ENCODE results near the gene SLC5A7. TPM values are rescaled to one million over a fixed set of nuclear protein-coding genes. Genes with fewer than 3 reads are reported as not detected.

The SLC5A7 gene
- total RNA-seq, 1 experiment from 2014 or later = not detected

DNA sequence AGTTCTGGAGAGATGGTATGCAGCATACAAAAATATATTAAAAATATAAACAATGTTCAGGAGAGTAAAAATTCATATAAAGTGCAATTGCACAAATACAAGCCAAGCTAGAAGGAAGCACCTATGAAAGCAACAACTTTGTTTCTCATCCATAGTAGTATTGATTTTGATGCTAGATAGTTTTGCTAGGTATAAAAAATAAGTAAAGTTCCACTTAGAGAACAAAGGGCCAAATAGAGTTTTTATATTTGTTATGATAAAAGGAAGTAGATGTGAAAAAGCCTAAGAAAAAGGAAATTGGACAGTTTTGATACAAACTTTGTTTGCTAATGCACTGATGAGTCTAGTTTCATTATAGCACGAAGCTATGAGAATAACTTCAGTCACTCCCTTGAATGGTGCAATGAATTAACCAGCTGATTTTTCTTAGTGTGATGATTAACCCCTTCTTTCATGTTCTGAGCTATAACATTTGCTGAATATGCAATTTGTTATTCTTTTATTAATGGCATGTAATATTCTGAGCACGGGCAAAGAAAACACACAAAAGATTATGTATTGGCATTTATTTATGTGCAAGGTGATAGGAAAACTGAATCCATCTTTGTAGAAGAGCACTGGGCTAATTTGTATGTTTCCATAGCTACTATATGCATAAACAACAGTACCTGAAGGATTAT lies 24.7 kb downstream of the SLC5A7 start:
- no peak overlapping the region for H3K9ac ChIP-seq (ENCODE audit: low read length)
- DNase-seq (no peak), ATAC-seq (no peak)
- H3F3A ChIP-seq (ENCODE audit: low read length, unreplicated experiment) = no peaks in the 10 kb centered on the region
- CTCF ChIA-PET = interaction anchor here (0.6 kb wide), 1 partner anchor 158 kb away, joined by 3 read pairs; no protein-coding TSS in a partner anchor
- TF ChIP-seq EZH2 (IDR thresholded peaks at IDR 0.05; ENCODE audit: low read length, unreplicated experiment) (no peak), CTCF (conservative IDR thresholded peaks at IDR 0.05; ENCODE audit: low read depth, low read length) (no peak), EZH2phosphoT487 (IDR thresholded peaks at IDR 0.05; ENCODE audit: borderline replicate concordance, low read length) (no peak)
- no peaks in the 10 kb centered on the region for H3K27me3 ChIP-seq (ENCODE audit: low read length)
- POLR2A ChIA-PET (ENCODE audit: unreplicated experiment) = no interaction called here
- BruUV-seq (replicated peaks) = no TSS peak
- H3K4me3 ChIP-seq (ENCODE audit: low read length) = no peak overlapping the region
- no peak overlapping the region for H3K27ac ChIP-seq (ENCODE audit: low read length)
- intact Hi-C loops (cut with micrococcal nuclease) = no loop called here
- no peak overlapping the region for H3K4me2 ChIP-seq (ENCODE audit: low read length)
- H3K36me3 ChIP-seq (ENCODE audit: low read depth, low read length) = no peaks in the 10 kb centered on the region
- no peaks in the 10 kb centered on the region for H3K9me3 ChIP-seq (ENCODE audit: low read length)
- no peaks in the 10 kb centered on the region for H3K79me2 ChIP-seq (ENCODE audit: low read length)
- H2AFZ ChIP-seq (ENCODE audit: low read length) = no peak overlapping the region
- no peaks in the 10 kb centered on the region for H3K4me1 ChIP-seq (ENCODE audit: insufficient read depth, low read length)
- H4K20me1 ChIP-seq (ENCODE audit: low read length) = no peaks in the 10 kb centered on the region
- H3K9me2 ChIP-seq (replicated peaks; ENCODE audit: low read length) = no peaks in the 10 kb centered on the region

GRCh38 chr2:108013305-108013704 lies 27.0 kb downstream of the SLC5A7 start:
- Histone ChIP-seq H3K79me2 (ENCODE audit: low read length) (no peaks in the 10 kb centered on the region), H3K9ac (ENCODE audit: low read length) (no peak overlapping the region), H3K9me2 (replicated peaks; ENCODE audit: low read length) (no peaks in the 10 kb centered on the region), H3K27ac (ENCODE audit: low read length) (no peak overlapping the region), H3K9me3 (ENCODE audit: low read length) (no peaks in the 10 kb centered on the region), H3K4me1 (ENCODE audit: insufficient read depth, low read length) (no peaks in the 10 kb centered on the region), H2AFZ (ENCODE audit: low read length) (no peak overlapping the region), H3K27me3 (ENCODE audit: low read length) (no peaks in the 10 kb centered on the region), H4K20me1 (ENCODE audit: low read length) (no peaks in the 10 kb centered on the region), H3K4me2 (ENCODE audit: low read length) (no peak overlapping the region), H3K4me3 (ENCODE audit: low read length) (no peak overlapping the region), H3F3A (ENCODE audit: low read length, unreplicated experiment) (no peaks in the 10 kb centered on the region), H3K36me3 (ENCODE audit: low read depth, low read length) (no peaks in the 10 kb centered on the region)
- no TSS peak for BruUV-seq (replicated peaks)
- ATAC-seq = no peak
- ChIA-PET CTCF (interaction anchor here (0.6 kb wide), 1 partner anchor 52 kb away, joined by 3 read pairs; no protein-coding TSS in a partner anchor), POLR2A (ENCODE audit: unreplicated experiment) (no interaction called here)
- TF ChIP-seq EZH2 (IDR thresholded peaks at IDR 0.05; ENCODE audit: low read length, unreplicated experiment) (no peak), EZH2phosphoT487 (IDR thresholded peaks at IDR 0.05; ENCODE audit: borderline replicate concordance, low read length) (no peak), CTCF (conservative IDR thresholded peaks at IDR 0.05; ENCODE audit: low read depth, low read length) (no peak)
- intact Hi-C loops (cut with micrococcal nuclease) = no loop called here
- DNase-seq = no peak

GRCh38 chr2:108022628-108023027 lies 36.3 kb downstream of the SLC5A7 start:
- no peak for TF ChIP-seq EZH2 (IDR thresholded peaks at IDR 0.05; ENCODE audit: low read length, unreplicated experiment)
- no peak for TF ChIP-seq EZH2phosphoT487 (IDR thresholded peaks at IDR 0.05; ENCODE audit: borderline replicate concordance, low read length)
- TF ChIP-seq CTCF (conservative IDR thresholded peaks at IDR 0.05; ENCODE audit: low read depth, low read length) = no peak
- no peak overlapping the region for H3K27ac ChIP-seq (ENCODE audit: low read length)
- H3K4me1 ChIP-seq (ENCODE audit: insufficient read depth, low read length) = no peaks in the 10 kb centered on the region
- H3K9me3 ChIP-seq (ENCODE audit: low read length) = no peaks in the 10 kb centered on the region
- H2AFZ ChIP-seq (ENCODE audit: low read length) = no peak overlapping the region
- no peaks in the 10 kb centered on the region for H3K9me2 ChIP-seq (replicated peaks; ENCODE audit: low read length)
- H3K79me2 ChIP-seq (ENCODE audit: low read length) = no peaks in the 10 kb centered on the region
- peaks cover 4% of the 10 kb centered on the region; the same call in 1 of the 2 replicates for H3K27me3 ChIP-seq (ENCODE audit: low read length)
- no TSS peak for BruUV-seq (replicated peaks)
- intact Hi-C loops (cut with micrococcal nuclease) = no loop called here
- no peaks in the 10 kb centered on the region for H3K36me3 ChIP-seq (ENCODE audit: low read depth, low read length)
- no peak for DNase-seq
- H3K4me3 ChIP-seq (ENCODE audit: low read length) = no peak overlapping the region
- no peak for ATAC-seq
- H3F3A ChIP-seq (ENCODE audit: low read length, unreplicated experiment) = no peaks in the 10 kb centered on the region
- H4K20me1 ChIP-seq (ENCODE audit: low read length) = no peaks in the 10 kb centered on the region
- no peak overlapping the region for H3K9ac ChIP-seq (ENCODE audit: low read length)
- CTCF ChIA-PET = no interaction called here
- no peak overlapping the region for H3K4me2 ChIP-seq (ENCODE audit: low read length)
- POLR2A ChIA-PET (ENCODE audit: unreplicated experiment) = no interaction called here

Data from PC-3 (cell line).